HUDEP-2 (cell line): Measurements from ENCODE around the gene ADK.
"Not testable (repeated sequence)": the region's sequence is repeated elsewhere in the genome, so short reads cannot be mapped to it uniquely, and the experiment has no call there.

Experiments used
- DNase-seq, 76 experiments: peaks; one replicate each; lab custom pipeline; 2025; ENCODE audit not compliant: unreplicated experiment in 76 of 76; lab: John Stamatoyannopoulos, UW

Gene ADK

DNA sequence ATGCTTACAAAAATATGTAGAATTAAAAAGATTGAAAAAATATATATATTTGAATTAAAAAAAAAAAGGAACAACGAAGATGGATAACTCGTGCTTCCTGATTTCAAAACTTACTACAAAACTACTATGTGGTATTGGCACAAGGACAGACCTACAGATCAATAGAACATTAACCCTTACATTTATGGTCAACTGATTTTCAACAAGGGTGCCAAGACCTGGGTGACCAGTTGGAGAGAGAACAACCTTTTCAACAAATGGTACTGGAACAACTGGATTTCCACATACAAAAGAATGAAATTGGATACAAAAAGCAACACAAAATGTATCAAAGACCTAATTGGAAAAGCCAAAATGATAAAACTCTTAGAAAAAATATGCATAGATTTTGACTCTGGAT lies 10.5 kb upstream of the ADK start:
- DNase-seq = no peak

DNA sequence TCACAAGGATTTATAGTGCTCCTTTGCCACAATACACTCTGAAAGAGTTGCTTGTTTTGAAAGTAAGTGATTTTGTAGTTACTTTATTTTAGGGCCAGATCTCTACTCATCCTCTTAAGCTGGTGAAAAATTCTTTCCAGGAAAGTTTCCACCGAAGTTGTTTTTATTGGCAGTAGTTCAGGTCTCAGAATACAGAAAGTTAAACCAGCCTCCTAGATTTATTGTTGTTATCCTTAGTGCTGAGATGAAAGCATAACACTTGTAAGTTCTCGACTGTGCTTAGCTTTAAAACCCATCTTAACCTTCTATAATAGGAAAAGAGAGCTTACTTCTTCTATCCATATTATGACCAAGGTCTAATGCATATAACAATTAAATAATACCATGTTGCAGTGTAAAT lies 5.9 kb upstream of the ADK start:
- no peak for DNase-seq

- DNase-seq = not testable (repeated sequence)
Measured at GRCh38 chr10:74146980-74147379, 4.0 kb upstream of the ADK start.

DNA sequence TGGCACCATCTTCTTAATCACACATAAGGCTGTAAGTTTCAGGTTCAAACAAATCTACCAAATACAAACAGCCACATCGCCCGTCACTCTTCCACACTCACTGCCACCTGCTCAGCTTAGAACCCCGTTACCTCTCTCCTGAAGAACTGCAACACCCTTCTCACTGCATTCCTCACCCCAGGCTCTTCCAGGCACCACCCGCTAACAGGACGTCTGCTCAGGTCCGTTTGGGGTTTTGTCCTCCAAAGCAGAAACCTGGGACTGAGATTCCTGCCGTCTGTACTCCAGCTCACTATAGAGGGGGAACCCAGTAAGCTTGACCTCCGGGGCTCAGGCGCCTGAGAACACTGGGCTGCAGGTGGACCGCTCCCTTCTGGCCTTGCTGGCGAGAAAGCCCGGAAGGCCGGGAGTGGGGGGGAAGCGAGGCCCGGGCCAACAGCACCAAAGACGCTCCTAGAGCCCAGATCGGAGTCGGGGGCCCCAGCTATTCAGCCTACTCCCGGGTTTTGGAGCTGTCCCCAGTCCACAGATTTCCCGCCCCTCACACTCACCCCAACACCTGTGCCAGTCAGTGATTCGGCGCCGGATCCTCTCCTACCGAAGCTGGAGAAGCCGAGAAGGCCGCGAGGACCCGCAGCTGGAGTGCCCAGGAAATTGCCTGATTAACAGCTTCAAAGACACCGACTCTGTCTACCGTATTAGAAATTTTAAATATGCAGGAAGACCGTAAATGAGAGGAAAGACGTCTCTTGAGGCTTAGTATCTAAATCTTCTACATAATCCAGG lies 624 bp upstream of the ADK start, which contains the start of gene AP3M1:
AP3M1 (minus strand) TSS at position 625 of the 786 bp plus-strand sequence. CDS start 12,449 bp downstream, outside the sequence.
- DNase-seq = peak in 49 of 76 experiments; percentile 40 to 96 (median 75)

GRCh38 chr10:74151879-74152722 lies 1.1 kb downstream of the ADK start:
- DNase-seq = peak in 1 of 76 experiments; percentile 14

DNA sequence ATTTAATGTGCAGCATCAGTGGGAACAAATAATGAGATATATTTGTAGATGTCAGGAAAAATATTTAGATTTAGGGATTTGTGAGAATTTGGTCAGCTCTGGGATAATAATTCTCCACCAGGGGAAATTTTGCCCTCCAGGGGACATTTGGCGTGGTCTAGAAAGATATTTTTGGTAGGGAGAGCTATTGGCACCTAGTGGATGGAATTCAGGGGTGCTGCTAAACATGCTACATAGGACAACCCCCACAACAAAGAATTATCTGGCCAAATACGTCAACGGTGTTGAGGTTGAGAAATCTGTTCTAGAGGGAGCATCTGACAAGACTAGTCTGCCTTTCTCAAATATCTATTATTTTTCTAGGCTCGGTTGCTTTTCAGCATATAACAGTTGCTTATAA lies 2.1 kb downstream of the ADK start:
- no peak for DNase-seq

- DNase-seq = no peak
Measured at GRCh38 chr10:74153676-74154075, 2.7 kb downstream of the ADK start.

DNA sequence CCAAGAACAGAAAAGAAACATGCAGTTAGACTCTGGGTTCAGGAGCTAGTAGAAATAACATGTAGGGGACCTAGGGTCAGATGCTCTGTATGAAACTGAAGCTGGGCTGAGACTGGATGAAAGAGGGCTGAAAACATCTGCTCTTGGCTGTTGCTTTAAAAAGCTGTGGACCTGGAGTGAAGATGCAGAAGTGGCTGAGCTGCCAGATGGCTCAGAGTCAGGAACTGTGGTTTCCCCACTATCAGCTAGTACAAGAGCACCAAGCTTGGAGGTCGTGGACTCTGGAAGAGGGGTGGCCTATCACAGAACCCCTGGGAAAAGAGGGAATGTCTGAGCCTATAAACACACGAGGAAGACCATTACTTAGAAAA lies 5.9 kb downstream of the ADK start:
- DNase-seq = peak in 16 of 76 experiments; percentile 1 to 37 (median 12)

DNA sequence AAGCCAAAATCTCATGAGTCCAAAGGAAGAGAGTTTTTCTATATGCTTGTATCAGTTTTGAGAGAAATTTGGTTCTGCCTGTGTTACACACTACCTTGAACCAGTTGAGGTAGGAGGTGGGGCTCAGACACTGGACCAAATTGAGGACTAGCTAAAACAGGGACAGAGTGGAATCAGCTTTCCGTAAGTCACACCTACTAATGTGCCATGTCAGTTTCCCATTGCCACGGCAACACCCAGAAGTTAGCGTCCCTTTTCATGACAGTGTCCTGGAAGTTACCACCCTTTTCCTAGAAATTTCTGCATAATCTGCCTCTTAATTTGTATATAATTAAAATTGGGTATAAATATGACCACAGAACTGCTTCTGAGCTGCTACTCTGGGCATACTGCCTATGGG lies 9.0 kb downstream of the ADK start:
- DNase-seq = no peak

- no peak for DNase-seq
Measured at GRCh38 chr10:74163319-74164068, 12.5 kb downstream of the ADK start.

GRCh38 chr10:74164716-74165529 lies 13.9 kb downstream of the ADK start:
- DNase-seq = no peak

DNA sequence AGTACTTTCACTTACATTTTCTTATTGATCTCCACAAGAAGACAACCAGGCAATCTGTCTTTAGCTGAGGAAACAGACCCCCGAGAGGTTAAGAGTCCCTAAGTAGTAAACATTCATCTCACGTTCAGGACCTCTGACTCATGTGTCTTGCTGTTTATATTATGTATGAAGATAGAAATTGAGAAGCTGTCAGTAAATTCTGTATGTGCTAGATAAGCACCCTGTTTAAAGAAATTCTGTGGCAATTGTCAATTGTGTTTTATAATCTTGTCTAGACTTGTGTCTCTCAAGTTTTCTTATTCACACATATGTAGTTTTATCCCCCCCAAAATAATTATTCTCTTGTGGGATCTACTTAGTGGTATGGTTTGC lies 14.5 kb downstream of the ADK start:
- no peak for DNase-seq

DNA sequence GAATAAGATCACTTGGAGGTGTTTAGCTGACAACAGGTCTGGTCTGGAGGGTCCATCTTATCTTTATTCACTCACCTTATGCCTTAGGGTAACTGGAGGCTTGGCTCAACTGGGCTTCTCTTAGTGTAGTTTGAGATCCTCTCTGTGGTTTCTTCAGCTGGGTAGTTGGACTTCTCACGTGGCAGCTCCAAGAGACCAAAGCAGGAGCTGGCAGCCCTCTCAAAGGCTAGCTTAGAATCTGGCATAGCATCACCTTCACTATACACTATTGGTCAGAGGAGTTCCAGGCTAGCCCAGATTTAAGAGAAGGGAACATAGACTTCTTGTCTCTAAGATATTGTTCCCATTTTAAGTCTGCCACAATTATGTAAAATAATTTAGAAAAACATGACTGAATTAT lies 16.4 kb downstream of the ADK start:
- no peak for DNase-seq

DNA sequence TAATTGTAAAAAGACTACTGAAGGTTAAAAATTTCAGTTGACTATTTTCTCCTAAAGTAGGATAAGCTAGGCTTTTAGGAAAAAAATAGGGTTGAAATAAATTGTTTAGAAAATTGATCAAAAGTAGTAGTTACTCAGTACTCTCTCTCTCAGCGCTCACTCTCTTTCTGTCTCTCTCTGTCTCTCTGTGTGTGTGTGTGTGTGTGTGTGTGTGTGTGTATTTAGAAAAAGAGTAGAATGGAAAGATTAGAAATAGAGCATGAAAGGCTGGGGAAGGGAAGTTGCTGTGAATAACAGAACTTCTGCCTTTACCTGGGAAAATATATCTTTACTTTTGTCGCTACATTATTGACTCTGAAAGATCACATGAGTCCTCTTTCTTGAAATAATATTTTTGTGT lies 20.6 kb downstream of the ADK start:
- DNase-seq = no peak

- DNase-seq = no peak
Measured at GRCh38 chr10:74174521-74174920, 23.5 kb downstream of the ADK start.

- DNase-seq = peak in 3 of 76 experiments; percentile 43 to 58 (median 46)
Measured at GRCh38 chr10:74175510-74176379, 24.7 kb downstream of the ADK start.

GRCh38 chr10:74176380-74177139 lies 25.5 kb downstream of the ADK start:
- DNase-seq = peak in 75 of 76 experiments; percentile 17 to 97 (median 93)

DNA sequence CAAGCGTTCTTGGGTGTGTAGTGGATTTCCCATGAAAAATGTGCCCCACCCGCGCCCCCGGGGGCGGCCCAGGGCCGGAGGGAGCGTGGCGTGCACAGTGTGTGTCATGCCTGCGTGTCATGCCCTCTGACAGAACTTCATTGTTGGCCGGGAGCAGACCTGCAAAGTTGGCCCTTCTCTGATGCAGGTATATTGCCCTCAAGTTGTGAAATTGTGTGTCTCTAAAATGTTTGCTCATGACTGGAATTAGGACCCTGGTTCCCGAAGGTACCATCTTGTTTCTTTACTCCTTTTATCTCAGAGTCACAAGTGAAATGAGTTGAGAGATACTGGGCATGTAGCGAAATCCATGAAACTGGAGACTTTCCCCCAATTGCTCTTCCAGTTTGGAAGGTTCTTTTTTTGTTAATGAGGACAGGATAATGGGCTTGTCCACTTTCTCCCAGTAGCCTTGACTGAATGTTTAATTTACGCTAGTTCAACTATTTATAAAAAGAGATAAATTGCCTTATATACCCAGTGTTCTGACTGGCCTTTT lies 26.2 kb downstream of the ADK start:
- peak in 23 of 76 experiments; percentile 8 to 55 (median 30) for DNase-seq
